Activated CD4-positive, CD25-positive, alpha-beta regulatory T cell treated with anti-CD3 and anti-CD28 coated beads, Interleukin-2, amount 50 U/mL, for 72 hours (primary cell): ENCODE data around the gene ALDH3A1.

ENCODE experiments used
- DNase-seq: peaks from one replicate; pipeline ENCODE4 v3.0.0; 2021

ALDH3A1 gene

GRCh38 chr17:19759568-19760549 lies 11.8 kb upstream of the ALDH3A1 start:
- DNase-seq: peak; percentile 14

DNA sequence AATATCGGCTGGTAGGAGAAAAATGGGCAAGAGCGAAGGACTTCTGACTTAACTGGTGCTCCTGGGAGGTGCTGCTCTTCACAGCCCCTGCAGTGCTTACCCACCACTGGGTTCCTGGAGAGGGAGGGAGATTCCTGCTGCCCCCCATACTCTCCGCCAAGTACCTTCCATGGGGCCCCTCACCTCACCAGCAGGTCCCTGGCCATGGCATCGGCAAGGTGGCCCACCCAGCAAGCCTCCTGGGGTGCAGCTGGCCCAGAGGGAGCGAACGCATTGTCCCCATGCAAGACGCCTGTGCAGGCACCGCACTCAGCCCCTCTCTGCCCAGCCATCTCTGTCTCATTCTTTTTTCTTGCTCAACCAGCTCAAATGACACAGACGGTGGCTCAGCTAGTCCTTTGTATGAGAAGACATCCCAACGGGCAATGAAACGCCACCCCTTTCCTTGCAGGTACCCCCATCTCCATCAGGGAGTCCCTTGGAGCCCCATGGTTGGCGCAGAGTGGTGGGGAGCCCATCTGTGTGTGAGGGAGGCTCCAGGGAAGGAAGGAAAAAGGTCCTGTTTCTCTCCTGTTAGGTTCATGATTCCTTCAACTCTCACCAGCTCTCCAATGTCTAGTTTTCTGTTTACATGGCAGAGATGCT lies 9.6 kb upstream of the ALDH3A1 start:
- peak; percentile 9 for DNase-seq

GRCh38 chr17:19756546-19756945 lies 8.4 kb upstream of the ALDH3A1 start:
- DNase-seq: no peak

DNA sequence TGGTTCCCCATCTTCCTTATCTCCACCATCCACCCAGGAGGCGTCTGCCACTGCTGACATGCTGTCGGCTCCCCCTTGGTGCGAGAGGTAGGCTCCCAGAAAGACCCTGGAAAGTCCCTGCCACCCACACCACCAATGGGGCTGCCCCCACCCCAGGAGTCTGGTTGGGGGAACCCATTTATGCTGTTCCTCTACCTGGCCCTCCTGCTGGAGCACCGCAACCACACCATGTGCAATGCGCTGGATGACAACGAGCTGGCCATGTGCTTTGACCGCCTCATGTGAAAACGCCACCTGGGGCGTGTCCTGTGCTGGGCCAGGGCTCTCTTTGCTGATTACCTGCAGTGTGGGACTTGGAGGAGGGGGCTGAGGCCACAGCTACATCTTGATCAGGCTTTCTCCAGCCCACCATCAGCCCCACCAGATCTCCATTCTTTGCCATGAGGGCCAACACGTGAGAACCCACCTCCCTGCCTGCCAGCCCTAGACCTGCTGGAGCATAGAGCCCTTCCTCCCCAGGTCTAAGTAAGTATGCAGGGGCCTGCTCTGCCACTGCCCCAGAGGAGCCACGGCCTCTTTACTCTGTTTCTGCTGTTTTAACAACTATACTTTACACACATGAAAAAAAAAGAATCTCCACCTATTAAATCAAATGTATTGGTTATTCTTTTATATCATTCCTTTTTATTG lies 7.9 kb upstream of the ALDH3A1 start:
- DNase-seq: no peak

DNA sequence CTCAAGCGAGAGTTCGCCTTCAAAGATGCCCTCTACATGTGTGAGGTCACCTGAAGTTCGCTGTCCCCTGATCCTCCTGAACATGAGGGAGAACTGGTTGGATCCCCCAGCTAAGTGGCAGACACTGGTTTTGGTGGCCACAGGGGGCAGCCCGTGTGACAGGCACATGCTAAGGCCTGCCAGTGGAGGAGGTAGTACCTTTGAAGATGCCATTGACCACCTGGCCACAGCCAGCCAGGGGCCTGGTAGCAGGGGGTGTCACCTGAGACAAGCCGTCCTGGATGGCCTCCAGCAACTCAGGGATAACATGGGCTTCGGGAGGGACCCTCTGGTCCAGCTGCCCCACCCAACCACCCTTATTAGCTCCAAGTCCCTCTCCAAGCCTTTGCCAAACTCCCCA lies 7.3 kb upstream of the ALDH3A1 start:
- DNase-seq: no peak

DNA sequence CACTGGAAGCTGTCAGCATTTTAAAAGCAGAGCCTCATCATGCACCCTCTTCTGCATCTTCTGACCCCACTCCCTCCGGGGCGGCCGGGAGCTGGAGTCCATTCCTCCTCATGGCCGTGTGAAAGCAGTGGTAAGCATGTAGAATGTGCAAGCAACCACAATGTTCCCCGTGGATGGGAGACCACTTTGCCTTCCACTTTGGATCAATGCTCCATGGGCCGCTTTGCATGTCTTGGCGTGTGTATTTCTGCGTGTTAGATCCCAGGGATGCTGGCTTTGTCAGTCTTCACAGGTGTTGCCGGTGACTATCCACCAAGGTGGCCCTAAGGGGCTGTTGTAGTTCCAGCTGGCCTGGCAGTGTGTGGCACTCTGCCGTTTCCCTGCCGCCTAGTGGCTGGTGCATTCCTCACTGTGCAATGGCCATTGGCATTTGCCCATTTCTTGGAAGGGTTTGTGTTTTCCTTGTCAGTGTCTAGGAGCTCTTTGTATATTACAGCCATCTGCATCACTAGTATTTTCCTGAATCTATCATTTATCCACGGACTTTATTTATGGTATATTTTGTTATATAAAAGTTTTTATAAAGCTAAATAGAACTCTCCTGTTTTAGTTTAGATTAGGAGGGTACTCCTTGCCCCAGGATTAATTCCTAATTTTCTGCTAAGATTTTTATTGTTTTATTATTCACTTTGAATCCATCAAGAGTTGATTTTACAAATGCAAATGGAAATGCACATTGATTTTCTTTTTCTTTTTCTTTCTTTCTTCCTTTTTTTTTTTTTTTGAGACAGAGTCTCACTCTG lies 5.8 kb upstream of the ALDH3A1 start:
- DNase-seq: no peak

DNA sequence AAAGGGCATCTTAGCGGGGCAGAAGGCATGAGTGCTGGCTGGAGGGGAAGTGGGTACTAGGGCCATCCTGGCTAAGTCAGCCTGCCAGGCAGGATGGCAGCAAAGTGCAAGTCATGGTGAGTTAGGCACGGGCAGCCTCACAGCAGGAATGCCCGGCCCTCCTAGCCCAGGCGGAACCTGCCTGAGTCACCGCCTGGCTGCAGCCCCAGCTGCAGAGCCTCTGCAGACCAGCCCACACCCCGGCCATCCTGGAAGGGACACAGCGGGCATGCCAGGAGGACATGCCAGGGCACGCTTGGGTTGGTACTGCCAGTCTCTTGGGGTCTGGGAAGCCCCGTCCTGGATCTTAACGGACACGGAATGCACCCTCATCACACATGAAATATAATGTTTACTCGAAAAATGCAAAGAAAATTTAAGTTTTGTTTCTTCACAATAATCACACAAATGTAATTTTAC lies 5.0 kb upstream of the ALDH3A1 start:
- DNase-seq: no peak

- no peak for DNase-seq
These were observed 4.3 kb upstream of the ALDH3A1 start for GRCh38 chr17:19752216-19753050.

GRCh38 chr17:19750835-19751234 lies 2.7 kb upstream of the ALDH3A1 start:
- DNase-seq: no peak

DNA sequence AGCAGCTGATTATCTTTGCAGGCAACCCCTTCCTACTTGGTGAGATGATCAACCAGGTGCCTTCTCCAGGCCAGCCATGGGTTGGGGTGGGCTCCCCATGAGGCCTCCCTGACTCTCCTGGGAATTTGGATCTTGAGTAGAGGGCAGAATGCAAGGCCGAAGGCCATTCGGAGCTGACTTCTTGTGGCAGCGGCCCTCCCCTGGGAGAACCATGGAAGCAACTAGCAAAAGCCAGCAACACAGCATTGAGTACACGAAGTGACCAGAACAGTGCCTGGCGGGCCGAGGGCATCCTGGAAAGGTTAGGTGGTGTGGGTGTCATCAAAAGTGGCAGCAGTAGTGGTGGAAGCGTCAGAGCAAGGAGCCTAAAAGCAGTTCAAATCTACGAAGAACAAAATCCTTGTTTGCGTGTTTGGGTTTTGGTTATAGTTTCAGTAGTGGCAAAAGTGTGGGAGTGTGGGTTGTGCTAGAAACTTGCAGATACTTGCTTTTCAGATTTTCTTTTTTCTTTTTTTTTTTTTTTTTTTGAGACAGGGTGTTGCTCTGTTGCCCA lies 2.0 kb upstream of the ALDH3A1 start:
- DNase-seq: no peak

DNA sequence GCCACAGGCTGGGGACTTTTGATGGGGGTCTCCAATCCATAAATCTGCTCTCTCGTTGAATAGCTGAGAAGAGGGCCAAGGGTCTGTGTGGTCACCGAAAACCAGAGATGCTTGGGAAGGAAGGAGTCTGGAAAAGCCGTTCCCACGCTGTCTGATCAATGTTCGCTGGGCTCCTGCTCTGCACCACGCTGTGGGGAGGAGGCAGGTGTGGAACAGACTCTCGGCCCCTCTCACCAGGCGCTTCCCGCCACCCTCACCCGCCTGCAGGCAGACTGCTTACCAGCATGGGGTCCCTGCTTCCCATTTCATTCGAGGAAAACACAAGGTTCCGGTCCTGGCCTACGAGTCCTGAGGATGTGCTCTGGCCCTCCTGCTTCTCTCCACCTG lies 702 bp upstream of the ALDH3A1 start:
- no peak for DNase-seq

DNA sequence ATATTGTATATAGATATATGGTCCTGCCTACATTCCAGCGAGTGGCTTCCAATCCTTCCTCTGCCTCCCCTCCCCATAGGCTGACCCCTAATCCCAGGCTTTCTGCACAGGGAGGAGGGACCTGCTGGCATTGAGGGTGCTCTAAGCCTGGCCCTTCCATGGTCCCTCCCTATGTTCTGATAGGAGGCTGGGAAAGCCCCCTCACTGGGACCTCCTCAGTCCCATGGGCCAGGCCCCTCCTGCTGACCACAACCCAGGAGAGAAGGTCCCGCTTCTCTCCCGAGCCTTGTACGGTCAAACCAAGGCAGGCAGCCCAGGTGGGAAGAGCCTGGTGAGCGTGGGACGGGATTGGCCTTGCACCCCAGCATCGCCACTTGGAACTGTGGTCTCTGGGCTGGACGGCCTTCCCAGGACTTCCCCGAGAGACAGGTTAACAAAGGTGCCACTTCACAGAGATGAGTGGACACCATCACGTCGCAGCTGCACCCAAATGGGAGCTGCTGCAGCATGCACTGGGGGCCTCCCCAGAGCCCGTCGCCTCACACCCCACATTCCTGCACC lies 859 bp downstream of the ALDH3A1 start:
- DNase-seq: no peak

DNA sequence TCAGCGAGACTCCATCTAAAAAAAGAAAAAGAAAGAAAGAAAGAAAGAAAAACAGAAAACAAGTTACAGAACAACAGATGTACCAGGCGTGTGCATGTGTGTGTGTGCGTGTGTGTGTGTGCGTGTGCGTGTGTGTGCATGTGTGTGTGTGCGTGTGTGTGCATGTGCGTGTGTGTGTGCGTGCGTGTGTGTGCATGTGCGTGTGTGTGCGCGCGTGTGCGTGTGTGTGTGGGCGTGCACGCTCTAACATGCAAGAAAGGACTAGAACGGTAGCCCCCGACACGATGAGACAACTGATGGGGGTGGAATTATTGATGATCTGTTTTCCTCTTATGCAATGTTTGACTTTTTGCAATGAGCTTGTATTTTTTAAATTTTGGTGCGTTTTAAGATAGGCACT lies 1.6 kb downstream of the ALDH3A1 start:
- no peak for DNase-seq

DNA sequence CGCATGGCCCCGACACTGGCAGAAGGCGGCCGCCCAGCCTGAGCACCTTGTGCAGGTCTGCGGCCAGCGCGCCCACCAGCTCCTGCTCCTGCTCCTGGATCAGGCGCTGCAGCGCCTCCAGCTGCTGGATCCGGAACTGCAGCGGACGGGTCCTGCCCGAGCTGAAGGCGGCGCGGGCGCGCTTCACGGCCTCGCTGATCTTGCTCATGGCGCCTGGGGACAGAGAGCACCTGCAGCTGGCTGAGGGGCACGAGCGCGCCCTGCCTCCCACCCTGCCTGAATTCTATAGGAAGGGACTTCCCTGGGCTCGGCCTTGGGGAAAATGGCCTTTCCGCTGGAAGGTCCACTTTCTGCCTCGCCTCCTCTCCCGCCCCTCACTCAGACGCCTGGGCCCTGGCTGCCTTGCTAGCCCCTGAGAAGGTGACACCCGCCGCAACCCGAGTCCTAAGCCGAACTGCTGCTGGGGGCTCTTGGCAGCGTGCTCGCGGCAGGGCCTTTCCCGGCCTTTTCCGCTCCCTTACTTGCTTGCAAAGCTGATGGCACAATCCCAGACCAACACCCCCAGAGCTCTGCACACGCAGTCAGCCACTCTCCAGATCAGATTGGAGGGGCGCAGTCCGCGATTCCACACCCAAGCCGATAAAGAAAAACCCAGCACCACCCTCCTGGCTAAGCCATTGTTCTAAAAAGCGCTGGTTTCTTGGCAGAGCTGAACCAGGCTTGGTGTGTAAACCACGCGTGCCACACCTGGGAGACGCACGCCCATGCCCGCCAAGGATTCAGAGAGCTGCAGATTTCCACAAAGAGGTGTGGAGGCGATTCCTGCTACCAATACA lies 3.0 kb downstream of the ALDH3A1 start:
- DNase-seq: peak; percentile 90

- DNase-seq: peak; percentile 39
These were observed 3.6 kb downstream of the ALDH3A1 start for GRCh38 chr17:19744492-19744891.

DNA sequence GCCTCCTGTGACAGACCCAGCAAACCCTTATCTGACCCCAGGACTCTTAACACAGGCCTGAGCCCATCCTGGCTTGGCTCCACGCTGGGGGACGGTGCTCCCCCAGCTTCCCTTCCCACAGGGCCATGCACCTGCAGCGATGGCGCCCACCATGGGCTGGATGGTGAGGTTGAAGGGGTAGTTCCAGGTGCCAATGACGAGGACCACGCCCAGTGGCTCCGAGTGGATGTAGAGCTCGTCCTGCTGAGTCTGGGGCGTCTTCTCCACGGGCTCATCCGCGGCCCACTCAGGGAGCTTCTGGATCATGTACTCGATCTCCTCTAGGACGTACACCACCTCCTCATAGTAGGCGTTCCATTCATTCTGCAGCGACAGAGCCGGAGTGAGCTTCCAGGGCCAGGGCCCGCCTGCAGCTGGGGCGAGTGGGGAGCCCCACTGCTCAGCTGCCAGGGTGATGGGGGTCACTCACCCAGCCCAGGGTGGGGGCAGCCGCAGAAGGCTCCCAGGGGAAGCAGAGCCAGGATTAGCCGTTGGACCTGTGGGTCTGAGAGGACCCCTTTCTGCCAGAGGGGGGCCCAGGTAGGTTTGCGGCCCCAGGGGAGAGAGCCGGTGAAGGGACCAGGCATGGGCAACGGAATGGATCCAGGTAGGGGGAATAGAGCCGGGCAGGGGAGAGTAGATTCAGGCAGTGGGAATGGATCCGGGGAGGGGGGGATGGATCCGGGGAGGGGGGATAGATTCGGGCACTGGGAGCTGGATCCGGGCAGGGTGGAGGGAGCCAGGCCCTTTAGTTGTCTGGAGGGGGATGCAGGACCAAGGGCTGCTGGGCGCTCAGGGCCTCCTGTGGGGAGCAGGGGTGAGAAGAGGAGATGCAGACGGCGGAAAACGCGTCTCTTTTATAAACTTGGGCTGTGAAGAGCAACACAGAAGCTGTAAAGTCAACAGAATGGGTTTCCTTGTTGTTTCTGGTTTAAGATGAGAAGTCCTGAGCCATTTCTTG lies 4.7 kb downstream of the ALDH3A1 start:
- no peak for DNase-seq

DNA sequence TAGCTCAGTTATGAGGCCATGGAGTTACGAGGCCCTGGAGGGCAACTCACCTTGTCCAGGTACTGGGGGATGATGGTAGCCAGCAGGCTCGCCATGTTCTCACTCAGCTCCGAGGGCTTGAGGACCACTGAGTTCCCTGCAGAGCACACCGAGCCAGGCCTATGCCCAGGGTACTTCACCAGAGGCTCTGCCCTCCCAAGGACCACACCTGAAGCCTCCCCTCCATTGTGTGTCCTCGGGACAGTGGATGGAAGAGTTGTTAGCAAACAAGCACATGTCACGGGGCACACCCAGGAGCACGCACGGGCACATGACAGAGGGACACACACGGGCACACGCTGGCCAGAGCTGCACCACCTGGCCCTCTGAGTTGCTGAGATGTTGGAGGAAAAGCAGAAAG lies 5.6 kb downstream of the ALDH3A1 start:
- DNase-seq: no peak

- no peak for DNase-seq
These were observed 6.2 kb downstream of the ALDH3A1 start for GRCh38 chr17:19741832-19742457.
